Measurements from ENCODE around the gene SAPCD1. TPM values are rescaled to one million over a fixed set of nuclear protein-coding genes. Genes with fewer than 3 reads are reported as not detected.

SAPCD1 gene
- total and polyA plus RNA-seq, 2 donors (not counting 1 experiment from before 2014, with no cell fraction given), result 12.9 TPM

DNA sequence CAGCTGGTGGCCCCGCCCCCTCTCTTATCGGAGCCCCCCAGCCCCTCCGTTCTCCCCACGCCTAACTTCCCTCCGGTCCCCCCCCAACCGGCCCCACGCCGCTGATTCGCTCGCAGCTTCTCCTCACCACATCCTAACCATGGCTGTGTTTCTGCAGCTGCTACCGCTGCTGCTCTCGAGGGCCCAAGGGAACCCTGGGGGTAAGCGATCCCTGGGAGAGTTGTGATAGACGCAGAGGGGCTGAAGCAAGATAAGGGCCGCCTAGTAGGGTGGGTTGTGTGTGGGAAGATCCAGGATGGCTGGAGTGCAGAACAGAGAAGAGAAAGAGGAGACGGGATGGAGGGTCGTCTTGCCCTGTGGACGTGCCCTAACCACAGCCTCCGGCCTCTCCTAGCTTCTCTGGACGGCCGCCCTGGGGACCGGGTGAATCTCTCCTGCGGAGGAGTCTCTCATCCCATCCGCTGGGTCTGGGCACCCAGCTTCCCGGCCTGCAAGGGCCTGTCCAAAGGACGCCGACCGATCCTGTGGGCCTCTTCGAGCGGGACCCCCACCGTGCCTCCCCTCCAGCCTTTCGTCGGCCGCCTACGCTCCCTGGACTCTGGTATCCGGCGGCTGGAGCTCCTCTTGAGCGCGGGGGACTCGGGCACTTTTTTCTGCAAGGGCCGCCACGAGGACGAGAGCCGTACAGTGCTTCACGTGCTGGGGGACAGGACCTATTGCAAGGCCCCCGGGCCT is 39.0 kb upstream of the SAPCD1 start, which contains the start of gene MPIG6B:
TSS of gene MPIG6B (plus strand) at position 129 of the 735 bp plus-strand sequence. CDS start at position 140, 11 bp downstream.
- DNase-seq (no peak), ATAC-seq (ENCODE audit: low read depth) (no peak)
- Histone ChIP-seq H3K27me3 (replicated peaks in 1 of 4; ENCODE audit: control extremely low read depth in 1 of 4, control insufficient read depth in 3 of 4, insufficient read depth in 4 of 4, low read length in 3 of 4) (no peaks in the 10 kb centered on the region), H3K9ac (ENCODE audit: low read length) (no peak within 1 kb of the TSS), H3K4me2 (replicated peaks; ENCODE audit: low read depth, low read length, poor library complexity, severe bottlenecking) (peak within 1 kb of the TSS; percentile 58), H3K79me2 (ENCODE audit: control insufficient read depth, insufficient read depth, low read length) (peaks cover 5% of the 10 kb centered on the region), H3K36me3 (replicated peaks in 1 of 2; ENCODE audit: control extremely low read depth in 1 of 2, control insufficient read depth in 1 of 2, extremely low read depth in 1 of 2, insufficient read depth in 2 of 2, low read length in 1 of 2) (peaks cover 0 to 18% of the 10 kb centered on the region in 2 experiments), H3K4me1 (ENCODE audit: control insufficient read depth in 2 of 2, insufficient read depth in 2 of 2, low read length in 2 of 2) (peaks cover 31 to 39% of the 10 kb centered on the region in 2 donors), H4K20me1 (ENCODE audit: control insufficient read depth, insufficient read depth, low read length, poor library complexity, severe bottlenecking) (no peaks in the 10 kb centered on the region), H3K27ac (ENCODE audit: low read length in 2 of 2) (peak within 1 kb of the TSS in 1 of 2 donors; percentile 27), H2AFZ (ENCODE audit: insufficient read depth, low read depth, low read length, poor library complexity, severe bottlenecking) (peak within 1 kb of the TSS; percentile 64), H3K4me3 (ENCODE audit: control extremely low read depth in 1 of 5, extremely low read depth in 1 of 5, insufficient read depth in 1 of 5, low read depth in 2 of 5, low read length in 4 of 5) (peak within 1 kb of the TSS in 2 of 5 experiments; percentile 8 to 12), H3K9me3 (ENCODE audit: control extremely low read depth in 1 of 3, control insufficient read depth in 2 of 3, insufficient read depth in 1 of 3, low read length in 2 of 3) (no peaks in the 10 kb centered on the region)
- ChIA-PET POLR2A (interaction anchor here (0.5 to 1.5 kb wide), 3 partner anchors 29 to 162 kb away, joined by 4 to 8 read pairs (median 8); no protein-coding TSS in a partner anchor), CTCF (interaction anchor here (0.9 to 1.1 kb wide), 2 partner anchors 15 to 39 kb away, joined by 3 to 6 read pairs; no protein-coding TSS in a partner anchor)
- Mint-ChIP-seq H3K4me1 (peaks cover 46% of the 10 kb centered on the region), H3K27ac (peak within 1 kb of the TSS; percentile 53), H3K9me3 (ENCODE audit: insufficient read depth) (no peaks in the 10 kb centered on the region), H3K27me3 (no peaks in the 10 kb centered on the region), H3K4me3 (peak within 1 kb of the TSS; percentile 2)
- 51% methylated on average over 36 of the region's 46 CpGs for WGBS (ENCODE audit: insufficient coverage)
- no peak for TF ChIP-seq EZH2 (IDR thresholded peaks at IDR 0.05; ENCODE audit: borderline replicate concordance, insufficient read depth, low read depth, low read length, poor library complexity, severe bottlenecking)
- TF ChIP-seq CTCF (IDR thresholded peaks at IDR 0.05), result no peak
- intact Hi-C loops (cut with micrococcal nuclease), result no loop called here

Measured in B cell (primary cell).